HG03457 (cell line): ENCODE data around the gene SDR9C7.
"Not testable (repeated sequence)": the region's sequence is repeated elsewhere in the genome, so short reads cannot be mapped to it uniquely, and the experiment has no call there.

Experiments used
- ATAC-seq: cut with Tn5 transposase; IDR thresholded peaks from one replicate; pipeline ENCODE4 v1.9.1; 2021; ENCODE audit warnings: moderate number of reproducible peaks; ENCODE audit not compliant: unreplicated experiment

Gene SDR9C7

GRCh38 chr12:56879240-56880124, 54.7 kb downstream of the SDR9C7 start:
- not testable (repeated sequence) for ATAC-seq

GRCh38 chr12:56878010-56878339, 56.2 kb downstream of the SDR9C7 start:
- no peak for ATAC-seq

- no peak for ATAC-seq
Measured at GRCh38 chr12:56877195-56878009, 56.8 kb downstream of the SDR9C7 start.

- no peak for ATAC-seq
Measured at GRCh38 chr12:56874821-56875220, 59.4 kb downstream of the SDR9C7 start.

- ATAC-seq: no peak
Measured at GRCh38 chr12:56873382-56873781, 60.8 kb downstream of the SDR9C7 start.
